ENCODE data around the gene CEACAM19. TPM values are rescaled to one million over a fixed set of nuclear protein-coding genes. Genes with fewer than 3 reads are reported as not detected.

CEACAM19 gene
- total and polyA plus RNA-seq, 9 of the 15 experiments (the other 6 are each of a cell fraction or from before 2014, with no cell fraction given), result 0.15 to 0.30 (median 0.23) TPM; not detected in 5

DNA sequence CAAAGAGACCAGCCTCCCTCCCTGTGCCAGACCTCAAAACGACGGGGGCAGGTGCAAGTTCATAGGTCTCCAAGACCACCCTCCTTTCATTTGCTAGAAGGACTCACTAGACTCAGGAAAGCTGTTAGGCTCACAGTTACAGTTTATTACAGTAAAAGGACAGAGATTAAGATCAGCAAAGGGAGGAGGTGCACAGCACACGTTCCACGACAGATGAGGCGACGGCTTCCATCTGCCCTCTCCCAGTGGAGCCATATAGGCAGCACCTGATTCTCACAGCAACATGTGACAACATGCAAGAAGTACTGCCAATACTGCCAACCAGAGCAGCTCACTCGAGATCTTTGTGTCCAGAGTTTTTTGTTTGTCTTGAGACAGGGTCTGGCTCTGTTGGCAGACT, 9.4 kb upstream of the CEACAM19 start (continued):
- TF ChIP-seq, protein P1, sequence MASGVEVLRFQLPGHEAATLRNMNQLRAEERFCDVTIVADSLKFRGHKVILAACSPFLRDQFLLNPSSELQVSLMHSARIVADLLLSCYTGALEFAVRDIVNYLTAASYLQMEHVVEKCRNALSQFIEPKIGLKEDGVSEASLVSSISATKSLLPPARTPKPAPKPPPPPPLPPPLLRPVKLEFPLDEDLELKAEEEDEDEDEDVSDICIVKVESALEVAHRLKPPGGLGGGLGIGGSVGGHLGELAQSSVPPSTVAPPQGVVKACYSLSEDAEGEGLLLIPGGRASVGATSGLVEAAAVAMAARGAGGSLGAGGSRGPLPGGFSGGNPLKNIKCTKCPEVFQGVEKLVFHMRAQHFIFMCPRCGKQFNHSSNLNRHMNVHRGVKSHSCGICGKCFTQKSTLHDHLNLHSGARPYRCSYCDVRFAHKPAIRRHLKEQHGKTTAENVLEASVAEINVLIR (CRISPR knock-in tag; IDR thresholded peaks at IDR 0.05), result no peak
- TF ChIP-seq ATF7 (IDR thresholded peaks at IDR 0.05), result 0 out of 2 replicates have a peak, but pooled peaks have one; percentile 32
- TF ChIP-seq, protein P2, sequence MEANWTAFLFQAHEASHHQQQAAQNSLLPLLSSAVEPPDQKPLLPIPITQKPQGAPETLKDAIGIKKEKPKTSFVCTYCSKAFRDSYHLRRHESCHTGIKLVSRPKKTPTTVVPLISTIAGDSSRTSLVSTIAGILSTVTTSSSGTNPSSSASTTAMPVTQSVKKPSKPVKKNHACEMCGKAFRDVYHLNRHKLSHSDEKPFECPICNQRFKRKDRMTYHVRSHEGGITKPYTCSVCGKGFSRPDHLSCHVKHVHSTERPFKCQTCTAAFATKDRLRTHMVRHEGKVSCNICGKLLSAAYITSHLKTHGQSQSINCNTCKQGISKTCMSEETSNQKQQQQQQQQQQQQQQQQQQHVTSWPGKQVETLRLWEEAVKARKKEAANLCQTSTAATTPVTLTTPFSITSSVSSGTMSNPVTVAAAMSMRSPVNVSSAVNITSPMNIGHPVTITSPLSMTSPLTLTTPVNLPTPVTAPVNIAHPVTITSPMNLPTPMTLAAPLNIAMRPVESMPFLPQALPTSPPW (CRISPR knock-in tag; IDR thresholded peaks at IDR 0.05), result peak; percentile 31; the same call in 1 of the 2 replicates

DNA sequence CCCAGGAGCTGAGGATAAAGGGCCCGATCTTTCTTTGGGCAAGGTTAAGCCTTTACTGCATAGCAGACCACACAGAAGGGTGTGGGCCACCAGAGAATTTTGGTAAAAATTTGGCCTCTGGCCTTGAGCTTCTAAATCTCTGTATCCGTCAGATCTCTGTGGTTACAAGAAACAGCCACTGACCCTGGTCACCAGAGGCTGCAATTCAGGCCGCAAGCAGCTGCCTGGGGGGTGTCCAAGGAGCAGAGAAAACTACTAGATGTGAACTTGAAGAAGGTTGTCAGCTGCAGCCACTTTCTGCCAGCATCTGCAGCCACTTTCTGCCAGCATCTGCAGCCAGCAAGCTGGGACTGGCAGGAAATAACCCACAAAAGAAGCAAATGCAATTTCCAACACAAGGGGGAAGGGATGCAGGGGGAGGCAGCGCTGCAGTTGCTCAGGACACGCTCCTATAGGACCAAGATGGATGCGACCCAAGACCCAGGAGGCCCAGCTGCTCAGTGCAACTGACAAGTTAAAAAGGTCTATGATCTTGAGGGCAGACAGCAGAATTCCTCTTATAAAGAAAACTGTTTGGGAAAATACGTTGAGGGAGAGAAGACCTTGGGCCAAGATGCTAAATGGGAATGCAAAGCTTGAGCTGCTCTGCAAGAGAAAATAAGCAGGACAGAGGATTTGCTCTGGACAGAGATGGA, 8.4 kb upstream of the CEACAM19 start:
- ATAC-seq (no peak), DNase-seq (ENCODE audit: extremely low read depth in 1 of 4, low spot score in 3 of 4) (no peak), FAIRE-seq (no peak)
- ChIA-PET CTCF (ENCODE audit: low intra/inter-chr PET ratio) (interaction anchor here (0.7 kb wide), 1 partner anchor 230 kb away, joined by 3 read pairs; no protein-coding TSS in a partner anchor), POLR2A (interaction anchor here (0.6 to 1.2 kb wide), 5 partner anchors 18 to 656 kb away, joined by 3 to 4 read pairs (median 3); no protein-coding TSS in a partner anchor)
- peaks cover 0 to 5% of the 10 kb centered on the region in 2 experiments; a peak in 4 of 5 replicates for H3K4me1 ChIP-seq (replicated peaks in 1 of 2; ENCODE audit: control insufficient read depth in 2 of 2, insufficient read depth in 2 of 2, low read length in 2 of 2)
- no peaks in the 10 kb centered on the region for H3K9me3 ChIP-seq (replicated peaks; ENCODE audit: control insufficient read depth, insufficient read depth, low read depth, low read length)
- H3K79me2 ChIP-seq (ENCODE audit: control insufficient read depth, insufficient read depth, low read length), result no peaks in the 10 kb centered on the region
- no peaks in the 10 kb centered on the region for H3K9me1 ChIP-seq (ENCODE audit: control insufficient read depth, insufficient read depth, low read length)
- no TSS peak for BruUV-seq (replicated peaks)
- intact Hi-C loops (cut with micrococcal nuclease) (no loop called here), in situ Hi-C loops (cut with MboI) (no loop called here)
- H3K36me3 ChIP-seq (ENCODE audit: control insufficient read depth, insufficient read depth, low read length), result peaks cover 21% of the 10 kb centered on the region; the same call in 2 of the 3 replicates
- H3K27me3 ChIP-seq (ENCODE audit: control insufficient read depth in 2 of 2, insufficient read depth in 2 of 2, low read length in 2 of 2), result no peaks in the 10 kb centered on the region
- H3K9ac ChIP-seq (ENCODE audit: insufficient read depth in 1 of 2, low read depth in 2 of 2, low read length in 2 of 2), result no peak overlapping the region
- no peak overlapping the region for H3K4me3 ChIP-seq
- no peak overlapping the region for H3K27ac ChIP-seq (ENCODE audit: extremely low read depth, low read depth, low read length)
- no peak overlapping the region for H2AFZ ChIP-seq (ENCODE audit: low read depth, low read length)
- H3K4me2 ChIP-seq (ENCODE audit: insufficient read depth, low read length), result no peak overlapping the region
- 46% methylated on average over 7 of the region's 7 CpGs for WGBS (ENCODE audit: insufficient coverage, low coverage, missing lambda C conversion rate)
- no peak for TF ChIP-seq ZNF311 (CRISPR knock-in tag; IDR thresholded peaks at IDR 0.05)
- TF ChIP-seq RBM34 (IDR thresholded peaks at IDR 0.05; ENCODE audit: borderline replicate concordance, insufficient read depth, low read length), result no peak
- no peak for TF ChIP-seq NCOA4 (IDR thresholded peaks at IDR 0.05; ENCODE audit: partially characterized antibody)
- TF ChIP-seq ZNF589 (CRISPR knock-in tag; IDR thresholded peaks at IDR 0.05; ENCODE audit: low read depth), result no peak
- TF ChIP-seq KAT7 (CRISPR knock-in tag; IDR thresholded peaks at IDR 0.05; ENCODE audit: borderline replicate concordance), result no peak
- TF ChIP-seq SMC3 (conservative IDR thresholded peaks at IDR 0.05; ENCODE audit: insufficient read depth, low read depth, low read length), result no peak
- no peak for TF ChIP-seq NFRKB (IDR thresholded peaks at IDR 0.05; ENCODE audit: low read depth)
- no peak for TF ChIP-seq XRCC3 (IDR thresholded peaks at IDR 0.05)
- no peak for TF ChIP-seq NFIC (IDR thresholded peaks at IDR 0.05)
- no peak for TF ChIP-seq E2F3 (CRISPR knock-in tag; IDR thresholded peaks at IDR 0.05)
- H4K20me1 ChIP-seq (replicated peaks; ENCODE audit: control insufficient read depth, insufficient read depth, low read length), result no peaks in the 10 kb centered on the region
